GM23338 (cell line): ENCODE data around the gene KIF25. TPM values are rescaled to one million over a fixed set of nuclear protein-coding genes. Genes with fewer than 3 reads are reported as not detected.

Experiments used
- ATAC-seq: fragments of 200-7000 bp; cut with Tn5 transposase; 3 replicates; pipeline ENCODE4 v1.9.1; 2020
- DNase-seq: peaks from one replicate; pipeline ENCODE4 v3.0.0-alpha.2; 2015; ENCODE audit warnings: low spot score
- H2AFZ ChIP-seq: fragments of 200-600 bp; sonication (generic); 2 replicates; pipeline ENCODE4 v1.8.0; 2016; ENCODE audit warnings: antibody characterized with exemption, mild to moderate bottlenecking, moderate library complexity
- H3F3A ChIP-seq: fragments of 200-600 bp; sonication (generic); replicated peaks from 2 replicates; pipeline ENCODE4 v1.8.0; 2017; ENCODE audit warnings: antibody characterized with exemption, mixed run types, low read depth
- H3K27ac ChIP-seq: fragments of 200-600 bp; sonication (generic); 2 replicates; pipeline ENCODE4 v1.6.1; 2016; ENCODE audit warnings: low read depth
- H3K27me3 ChIP-seq: fragments of 200-600 bp; sonication (generic); 2 replicates; pipeline ENCODE4 v1.8.0; 2016; ENCODE audit warnings: mild to moderate bottlenecking, mixed run types, moderate library complexity; ENCODE audit not compliant: insufficient read depth
- H3K36me3 ChIP-seq: fragments of 200-600 bp; sonication (generic); 2 replicates; pipeline ENCODE4 v1.8.0; 2016; ENCODE audit warnings: mild to moderate bottlenecking; ENCODE audit not compliant: insufficient read depth
- H3K4me1 ChIP-seq: fragments of 200-600 bp; sonication (generic); 2 replicates; pipeline ENCODE4 v1.8.0; 2016; ENCODE audit warnings: mild to moderate bottlenecking, moderate library complexity; ENCODE audit not compliant: insufficient read depth
- H3K4me2 ChIP-seq: fragments of 200-600 bp; sonication (generic); 2 replicates; pipeline ENCODE4 v1.7.1; 2017; ENCODE audit warnings: mixed run types
- H3K4me3 ChIP-seq: fragments of 200-600 bp; sonication (generic); 2 replicates; pipeline ENCODE4 v1.6.1; 2016; ENCODE audit warnings: mixed run types
- H3K79me2 ChIP-seq: fragments of 200-600 bp; sonication (generic); replicated peaks from 2 replicates; pipeline ENCODE4 v1.8.0; 2017; ENCODE audit warnings: mild to moderate bottlenecking; ENCODE audit not compliant: insufficient read depth
- H3K9me2 ChIP-seq: fragments of 200-600 bp; sonication (generic); 2 replicates; pipeline ENCODE4 v1.8.0; 2017; ENCODE audit not compliant: insufficient read depth
- H4K20me1 ChIP-seq: fragments of 200-600 bp; sonication (generic); replicated peaks from 2 replicates; pipeline ENCODE4 v1.8.0; 2017; ENCODE audit warnings: mild to moderate bottlenecking; ENCODE audit not compliant: insufficient read depth
- H3K27ac Mint-ChIP-seq: 2 replicates; pipeline ENCODE4 v1.8.0; 2020; ENCODE audit warnings: inconsistent platforms, mild to moderate bottlenecking, moderate library complexity, mixed read lengths
- H3K27me3 Mint-ChIP-seq: 3 replicates; pipeline ENCODE4 v1.8.0; 2022; ENCODE audit warnings: low read depth, mild to moderate bottlenecking, moderate library complexity, mixed read lengths, inconsistent platforms; ENCODE audit not compliant: insufficient read depth, poor library complexity
- H3K36me3 Mint-ChIP-seq: 3 replicates; pipeline ENCODE4 v1.8.0; 2021; ENCODE audit warnings: low read depth, mild to moderate bottlenecking, inconsistent platforms, moderate library complexity, mixed read lengths
- H3K4me1 Mint-ChIP-seq: 3 replicates; pipeline ENCODE4 v1.8.0; 2020; ENCODE audit warnings: mild to moderate bottlenecking, inconsistent platforms, mixed read lengths
- H3K4me3 Mint-ChIP-seq: 3 replicates; pipeline ENCODE4 v1.8.0; 2021; ENCODE audit warnings: moderate library complexity, mild to moderate bottlenecking, inconsistent platforms, mixed read lengths
- H3K9me3 Mint-ChIP-seq: 3 replicates; pipeline ENCODE4 v1.8.0; 2020; ENCODE audit warnings: moderate library complexity, mild to moderate bottlenecking, inconsistent platforms, mixed read lengths
- CREB1 ChIP-seq: fragments of 250-450 bp; sonication (Bioruptor Pico); IDR thresholded peaks from 2 replicates; pipeline ENCODE4 v1.5.0; 2020; ENCODE audit warnings: low read depth, mild to moderate bottlenecking, moderate library complexity
- CTCF ChIP-seq, 2 experiments: fragments of 200-600 bp in 1 of 2; sonication (generic) in 1 of 2; conservative IDR thresholded peaks; 2 replicates each; pipeline versions ENCODE4 v1.5.1 to v1.6.1; 2016 to 2017; ENCODE audit warnings: antibody characterized with exemption in 2 of 2, low read depth in 2 of 2, mild to moderate bottlenecking in 2 of 2, moderate library complexity in 1 of 2
- ETS1 ChIP-seq: IDR thresholded peaks from 2 replicates; pipeline ENCODE4 v1.6.1; 2016; ENCODE audit warnings: antibody characterized with exemption
- EZH2 ChIP-seq: fragments of 200-600 bp; sonication (generic); IDR thresholded peaks from one replicate; pipeline ENCODE4 v1.8.0; 2017; ENCODE audit warnings: antibody characterized with exemption, mild to moderate bottlenecking, low read depth; ENCODE audit not compliant: unreplicated experiment
- EZH2phosphoT487 ChIP-seq: fragments of 200-600 bp; sonication (generic); IDR thresholded peaks from one replicate; pipeline ENCODE4 v1.8.1; 2018; ENCODE audit warnings: antibody characterized with exemption; ENCODE audit not compliant: unreplicated experiment
- JUNB ChIP-seq: IDR thresholded peaks from one replicate; pipeline ENCODE4 v1.6.1; 2016; ENCODE audit warnings: antibody characterized with exemption; ENCODE audit not compliant: unreplicated experiment
- NANOG ChIP-seq: IDR thresholded peaks from 2 replicates; pipeline ENCODE4 v1.6.1; 2016; ENCODE audit warnings: antibody characterized with exemption, borderline replicate concordance
- REST ChIP-seq: IDR thresholded peaks from one replicate; pipeline ENCODE4 v1.6.1; 2018; ENCODE audit warnings: antibody characterized with exemption; ENCODE audit not compliant: unreplicated experiment
- STAT1 ChIP-seq: IDR thresholded peaks from one replicate; pipeline ENCODE4 v1.6.1; 2016; ENCODE audit warnings: antibody characterized with exemption; ENCODE audit not compliant: unreplicated experiment
- ZNF114 ChIP-seq: fragments of 250-450 bp; sonication (Bioruptor Pico); IDR thresholded peaks from 2 replicates; pipeline ENCODE4 v1.5.0; 2020; ENCODE audit warnings: mild to moderate bottlenecking, moderate library complexity
- ZNF331 ChIP-seq: fragments of 250-450 bp; sonication (Bioruptor Pico); IDR thresholded peaks from 2 replicates; pipeline ENCODE4 v1.5.0; 2020; ENCODE audit warnings: low read depth, mild to moderate bottlenecking, moderate library complexity
- polyA plus RNA-seq: library from polyadenylated mRNA; unstranded; fragments of >200 nt; fragmentation: Nextera tagmentation; extraction: Ambion mirVana; gene quantifications from 2 replicates; pipeline ENCODE4 v1.2.1, GENCODE V29; 2016
- total RNA-seq: library from RNA; depleted of rRNA; stranded (reverse); fragments of >200 nt; shearing (Covaris generic); gene quantifications from 2 replicates; pipeline ENCODE4 v1.2.3, GENCODE V29; 2014

KIF25 gene
- total and polyA plus RNA-seq, 2 experiments from 2014 or later: 0.69 to 0.76 TPM

GRCh38 chr6:167966540-167966905 lies 30.9 kb upstream of the KIF25 start:
- H2AFZ ChIP-seq: no peak overlapping the region
- no peaks in the 10 kb centered on the region for H3K79me2 ChIP-seq
- H3K4me2 ChIP-seq: no peak overlapping the region
- TF ChIP-seq REST (no peak), EZH2phosphoT487 (no peak), NANOG (no peak), STAT1 (no peak), EZH2 (no peak), CREB1 (no peak), CTCF (conservative IDR thresholded peaks at IDR 0.05; ENCODE audit: low read depth in 2 of 2) (no peak)
- no peak overlapping the region for H3K27ac Mint-ChIP-seq
- no peaks in the 10 kb centered on the region for H3K9me2 ChIP-seq
- ATAC-seq (no peak), DNase-seq (no peak)
- H3K4me1 Mint-ChIP-seq: no peaks in the 10 kb centered on the region; the same call in 1 of the 3 replicates
- no peak overlapping the region for H3K4me3 ChIP-seq
- H3K27me3 Mint-ChIP-seq: peaks cover 3% of the 10 kb centered on the region
- peaks cover 7% of the 10 kb centered on the region for H3F3A ChIP-seq
- no peaks in the 10 kb centered on the region for H3K9me3 Mint-ChIP-seq
- peaks cover 66% of the 10 kb centered on the region for H3K36me3 Mint-ChIP-seq
- no peaks in the 10 kb centered on the region; the same call in 1 of the 2 replicates for H4K20me1 ChIP-seq
- no peaks in the 10 kb centered on the region for H3K27me3 ChIP-seq
- H3K27ac ChIP-seq: no peak overlapping the region
- no peaks in the 10 kb centered on the region for H3K4me1 ChIP-seq
- H3K4me3 Mint-ChIP-seq: no peak overlapping the region
- peaks cover 37% of the 10 kb centered on the region for H3K36me3 ChIP-seq

GRCh38 chr6:167968091-167968490 lies 29.4 kb upstream of the KIF25 start:
- no peaks in the 10 kb centered on the region; the same call in 1 of the 2 replicates for H4K20me1 ChIP-seq
- no peak overlapping the region for H3K27ac ChIP-seq
- no peak overlapping the region for H3K4me3 ChIP-seq
- H3F3A ChIP-seq: peaks cover 7% of the 10 kb centered on the region
- peaks cover 10% of the 10 kb centered on the region for H3K4me1 ChIP-seq
- H3K9me2 ChIP-seq: no peaks in the 10 kb centered on the region
- no peaks in the 10 kb centered on the region for H3K27me3 ChIP-seq
- ATAC-seq (peak; percentile 84), DNase-seq (peak; percentile 86)
- Mint-ChIP-seq H3K27ac (no peak overlapping the region), H3K9me3 (no peaks in the 10 kb centered on the region), H3K4me3 (no peak overlapping the region), H3K27me3 (no peaks in the 10 kb centered on the region), H3K4me1 (peaks cover 12% of the 10 kb centered on the region), H3K36me3 (peaks cover 61% of the 10 kb centered on the region)
- no peak overlapping the region for H3K4me2 ChIP-seq
- TF ChIP-seq NANOG: no peak
- no peak for TF ChIP-seq ZNF331
- TF ChIP-seq REST: no peak
- TF ChIP-seq ZNF114: no peak
- TF ChIP-seq ETS1: no peak
- TF ChIP-seq JUNB: no peak
- TF ChIP-seq CTCF (conservative IDR thresholded peaks at IDR 0.05; ENCODE audit: low read depth in 2 of 2): peak; percentile 87 to 92
- peaks cover 32% of the 10 kb centered on the region for H3K36me3 ChIP-seq
- H3K79me2 ChIP-seq: no peaks in the 10 kb centered on the region
- no peak overlapping the region for H2AFZ ChIP-seq
